NCI-H2196 treated with DMSO at 0.1 percent for 48 hours (cell line): ENCODE measurements around the gene DISC1.
"Not testable (repeated sequence)": the region's sequence is repeated elsewhere in the genome, so short reads cannot be mapped to it uniquely, and the experiment has no call there.

ENCODE experiments used
- DNase-seq: peaks from one replicate; lab custom pipeline; 2025; ENCODE audit not compliant: unreplicated experiment; lab: John Stamatoyannopoulos, UW

DISC1 gene

DNA sequence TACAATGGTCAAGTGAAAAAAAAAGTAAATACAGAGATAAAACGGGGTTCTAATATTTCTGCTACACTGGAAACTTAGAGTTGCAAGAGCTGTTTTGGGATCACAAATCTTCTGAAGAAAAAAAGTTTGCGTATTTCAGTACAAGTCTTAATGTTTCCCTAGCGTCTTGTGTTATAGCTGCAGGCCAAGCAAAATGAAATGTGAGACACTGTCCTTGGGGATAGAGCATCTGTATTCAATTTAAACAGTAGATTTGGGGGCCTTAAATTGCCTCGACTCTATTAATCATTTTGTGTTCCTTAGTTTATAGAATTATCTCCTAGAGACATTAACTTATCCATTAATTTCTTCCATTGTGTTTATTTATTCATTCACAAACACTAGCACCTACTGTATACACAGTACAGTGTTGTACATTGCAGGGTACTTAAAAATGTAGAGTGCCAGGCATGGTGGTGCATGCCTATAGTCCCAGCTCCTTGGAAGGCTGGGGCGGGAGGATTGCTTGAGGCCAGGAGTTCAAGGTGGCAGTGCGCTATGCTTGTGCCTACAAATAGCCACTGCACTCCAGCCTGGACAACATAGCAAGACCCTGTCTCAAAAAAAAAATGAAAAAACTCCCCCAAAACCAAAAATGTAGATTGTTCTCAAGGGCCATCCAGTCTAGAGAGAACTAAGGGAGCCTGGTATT, 7.9 kb downstream of the DISC1 start:
- no peak for DNase-seq

DNA sequence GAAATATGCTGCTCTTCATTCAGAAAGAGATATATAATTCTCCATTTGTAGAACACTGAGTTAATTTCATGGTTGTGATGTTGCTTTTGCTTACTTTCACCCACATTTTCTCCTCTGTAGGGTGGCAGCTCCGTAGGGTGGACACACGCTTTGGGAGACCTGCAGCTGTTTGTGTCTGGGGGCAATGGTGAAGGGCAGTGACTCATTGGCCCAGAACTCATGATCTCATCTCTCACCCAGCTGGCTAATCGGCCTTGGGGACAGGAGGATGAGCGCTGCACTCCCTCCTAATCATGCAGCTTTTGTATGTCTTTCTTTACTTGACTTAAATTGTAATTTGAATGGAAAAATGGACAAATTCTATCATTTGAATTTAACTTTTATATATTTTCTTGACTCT, 9.6 kb downstream of the DISC1 start:
- no peak for DNase-seq

DNA sequence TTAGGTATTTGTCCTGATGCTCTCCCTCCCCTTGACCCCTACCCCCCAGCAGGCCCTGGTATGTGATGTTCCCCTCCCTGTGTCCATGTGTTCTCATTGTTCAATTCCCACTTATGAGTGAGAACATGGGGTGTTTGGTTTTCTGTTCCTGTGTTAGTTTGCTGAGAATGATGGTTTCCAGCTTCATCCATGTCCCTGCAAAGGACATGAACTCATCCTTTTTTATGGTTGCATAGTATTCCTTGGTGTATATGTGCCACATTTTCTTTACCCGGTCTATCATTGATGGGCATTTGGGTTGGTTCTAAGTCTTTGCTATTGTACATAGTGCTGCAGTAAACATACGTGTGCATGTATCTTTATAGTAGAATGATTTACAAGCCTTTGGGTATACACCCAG, 10.3 kb downstream of the DISC1 start:
- DNase-seq = not testable (repeated sequence)

DNA sequence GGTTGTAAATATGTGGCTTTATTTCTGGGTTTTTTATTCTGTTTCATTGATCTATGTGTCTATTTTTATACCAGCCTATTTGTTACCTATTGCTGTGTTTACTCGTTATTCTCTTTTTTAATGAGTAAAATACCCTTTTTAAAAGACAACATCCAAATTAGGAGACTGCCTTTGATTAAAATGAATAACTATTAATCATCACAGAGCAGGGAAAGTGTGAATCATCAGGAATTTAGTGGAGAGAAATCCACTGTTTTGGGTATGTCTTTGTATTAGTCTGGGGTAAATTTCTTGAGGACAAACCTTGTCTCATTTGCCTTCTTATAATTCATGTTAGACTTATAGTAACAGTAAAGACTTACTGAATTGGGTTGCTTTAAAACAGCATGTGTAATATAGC, 12.1 kb downstream of the DISC1 start:
- no peak for DNase-seq

DNA sequence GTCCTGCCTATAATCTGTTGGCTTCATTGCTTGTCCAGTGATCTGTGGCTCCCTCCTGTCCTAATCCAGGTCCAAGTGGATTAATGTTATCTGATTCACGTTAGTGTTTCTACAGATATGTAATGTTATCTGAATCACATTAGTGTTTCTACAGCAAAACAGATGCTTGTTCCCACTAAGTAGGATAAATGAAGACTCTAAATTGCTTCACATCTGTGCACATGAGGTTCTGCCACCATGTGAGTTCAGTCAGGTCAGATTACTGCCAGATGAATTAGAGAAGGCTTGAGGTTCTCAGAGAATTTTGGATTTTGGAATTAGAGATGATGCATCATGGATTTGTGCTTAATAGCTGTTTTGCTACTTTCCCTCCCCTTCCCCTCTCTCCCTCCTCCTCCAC, 13.2 kb downstream of the DISC1 start:
- DNase-seq = no peak

DNA sequence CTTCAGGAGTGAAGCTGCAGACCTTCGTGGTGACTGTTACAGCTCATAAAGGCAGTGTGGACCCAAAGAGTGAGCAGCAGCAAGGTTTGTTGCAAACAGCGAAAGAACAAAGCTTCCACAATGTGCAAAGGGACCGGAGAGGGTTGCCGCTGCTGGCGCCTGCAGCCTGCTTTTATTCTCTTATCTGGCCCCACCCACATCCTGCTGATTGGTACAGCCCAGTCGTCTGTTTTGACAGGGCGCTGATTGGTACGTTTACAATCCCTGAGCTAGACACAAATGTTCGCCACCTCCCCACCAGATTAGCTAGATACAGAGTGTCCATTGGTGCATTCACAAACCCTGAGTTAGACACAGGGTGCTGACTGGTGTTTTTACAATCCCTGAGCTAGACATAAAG, 14.9 kb downstream of the DISC1 start:
- DNase-seq = not testable (repeated sequence)

DNA sequence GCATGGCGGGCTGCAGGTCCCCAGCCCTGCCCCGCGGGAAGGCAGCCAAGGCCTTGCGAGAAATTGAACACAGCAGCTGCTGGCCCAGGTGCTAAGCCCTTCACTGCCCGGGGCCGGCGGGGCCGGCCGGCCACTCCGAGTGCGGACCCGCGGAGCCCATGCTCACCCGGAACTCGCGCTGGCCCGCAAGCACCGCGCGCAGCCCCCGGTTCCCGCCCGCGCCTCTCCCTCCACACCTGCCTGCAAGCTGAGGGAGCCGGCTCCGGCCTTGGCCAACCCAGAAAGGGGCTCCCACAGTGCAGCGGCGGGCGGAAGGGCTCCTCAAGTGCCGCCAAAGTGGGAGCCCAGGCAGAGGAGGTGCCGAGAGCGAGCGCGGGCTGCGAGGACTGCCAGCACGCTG, 15.5 kb downstream of the DISC1 start:
- not testable (repeated sequence) for DNase-seq

DNA sequence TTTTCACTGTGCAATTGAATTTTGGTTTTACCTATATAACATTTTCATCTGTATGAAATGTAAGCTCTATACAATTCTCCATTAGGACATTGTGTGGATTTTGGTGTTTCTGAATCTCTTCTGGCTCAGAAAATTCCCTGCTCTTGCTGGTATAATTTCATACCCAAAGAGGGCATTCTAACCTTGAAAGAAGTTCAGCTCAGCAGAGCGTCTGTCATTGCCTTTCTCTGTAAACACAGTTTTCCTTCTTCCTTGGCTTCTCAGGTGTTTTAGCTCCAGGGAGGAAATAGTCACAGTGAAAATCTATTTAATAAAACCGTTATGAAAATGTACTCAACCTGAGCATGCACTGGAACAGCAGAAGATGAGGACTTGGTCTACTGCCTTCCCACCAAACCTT, 16.0 kb downstream of the DISC1 start:
- DNase-seq = no peak

DNA sequence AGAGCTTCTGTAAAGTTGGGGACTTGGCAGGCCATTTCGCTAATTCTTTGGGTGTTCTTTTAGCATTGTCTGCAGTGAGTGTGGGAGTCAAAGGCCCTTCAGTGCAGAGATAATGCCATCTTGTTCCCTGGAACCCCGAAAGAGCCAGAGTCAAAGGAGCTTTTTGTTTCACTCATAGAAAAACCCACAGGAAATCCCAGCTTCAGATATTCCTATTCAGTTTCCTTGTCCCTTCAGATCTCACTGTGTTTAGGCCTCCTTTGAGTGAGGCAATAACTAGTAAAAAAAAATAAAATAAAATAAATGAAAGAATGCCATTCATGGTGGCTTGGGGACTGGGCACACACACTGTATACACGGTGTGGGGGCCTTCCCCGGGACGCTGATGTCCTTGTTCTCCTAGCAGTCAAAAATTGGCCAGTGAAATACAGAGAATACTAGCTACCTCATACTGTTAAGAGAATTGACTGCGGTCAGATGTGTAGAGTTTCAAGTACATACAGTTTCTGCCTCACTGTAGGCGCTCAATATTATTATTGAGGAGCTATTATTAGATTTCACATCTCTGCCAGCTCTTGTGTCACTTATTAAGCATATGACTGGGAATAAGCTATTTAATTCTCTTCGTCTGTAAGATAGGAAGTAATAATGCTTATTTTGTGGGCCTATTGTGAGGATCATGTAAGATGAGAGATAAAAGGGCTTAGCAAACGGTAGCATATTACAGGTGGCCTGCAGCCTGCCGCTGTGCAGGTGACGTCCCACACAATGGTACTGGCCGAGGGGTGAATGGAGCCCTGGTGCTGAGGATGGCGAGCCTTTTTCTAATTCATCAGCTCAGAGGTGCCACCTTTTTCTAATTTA, 16.7 kb downstream of the DISC1 start:
- no peak for DNase-seq

DNA sequence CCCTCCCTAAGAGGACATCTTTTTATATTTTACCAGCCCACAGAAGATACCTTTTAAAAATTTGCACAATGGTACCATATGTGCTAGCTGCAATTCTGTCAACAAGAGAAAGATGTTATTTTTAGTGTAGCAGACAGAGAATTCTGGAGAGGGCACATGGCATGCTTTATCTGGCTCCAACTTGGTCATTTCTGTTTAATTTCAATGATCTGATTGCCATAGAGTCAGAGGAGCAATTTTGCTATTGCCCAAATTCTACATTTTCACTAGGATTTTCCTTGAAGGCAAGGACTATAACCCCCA, 17.3 kb downstream of the DISC1 start:
- no peak for DNase-seq

DNA sequence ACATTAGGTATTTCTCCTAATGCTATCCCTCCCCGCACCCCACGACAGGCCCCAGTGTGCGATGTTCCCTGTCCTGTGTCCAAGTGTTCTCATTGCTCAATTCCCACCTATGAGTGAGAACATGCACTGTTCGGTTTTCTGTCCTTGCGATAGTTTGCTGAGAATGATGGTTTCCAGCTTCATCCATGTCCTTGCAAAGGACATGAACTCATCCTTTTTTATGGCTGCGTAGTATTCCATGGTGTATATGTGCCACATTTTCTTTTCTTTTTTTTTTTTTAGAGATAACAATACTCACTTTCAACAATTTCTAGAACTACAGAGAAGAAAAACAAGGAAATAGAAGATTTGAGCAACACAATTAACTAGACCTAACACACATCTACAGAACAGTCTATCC, 19.0 kb downstream of the DISC1 start:
- DNase-seq = not testable (repeated sequence)

DNA sequence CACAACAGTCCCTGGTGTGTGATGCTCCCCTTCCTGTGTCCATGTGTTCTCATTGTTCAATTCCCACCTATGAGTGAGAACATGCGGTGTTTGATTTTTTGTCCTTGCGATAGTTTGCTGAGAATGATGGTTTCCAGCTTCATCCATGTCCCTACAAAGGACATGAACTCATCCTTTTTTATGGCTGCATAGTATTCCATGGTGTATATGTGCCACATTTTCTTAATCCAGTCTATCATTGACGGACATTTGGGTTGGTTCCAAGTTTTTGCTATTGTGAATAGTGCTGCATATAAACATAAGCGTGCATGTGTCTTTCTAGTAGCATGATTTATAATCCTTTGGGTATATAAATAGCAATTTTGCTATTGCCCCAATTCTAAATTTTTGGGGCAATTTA, 19.6 kb downstream of the DISC1 start:
- not testable (repeated sequence) for DNase-seq

DNA sequence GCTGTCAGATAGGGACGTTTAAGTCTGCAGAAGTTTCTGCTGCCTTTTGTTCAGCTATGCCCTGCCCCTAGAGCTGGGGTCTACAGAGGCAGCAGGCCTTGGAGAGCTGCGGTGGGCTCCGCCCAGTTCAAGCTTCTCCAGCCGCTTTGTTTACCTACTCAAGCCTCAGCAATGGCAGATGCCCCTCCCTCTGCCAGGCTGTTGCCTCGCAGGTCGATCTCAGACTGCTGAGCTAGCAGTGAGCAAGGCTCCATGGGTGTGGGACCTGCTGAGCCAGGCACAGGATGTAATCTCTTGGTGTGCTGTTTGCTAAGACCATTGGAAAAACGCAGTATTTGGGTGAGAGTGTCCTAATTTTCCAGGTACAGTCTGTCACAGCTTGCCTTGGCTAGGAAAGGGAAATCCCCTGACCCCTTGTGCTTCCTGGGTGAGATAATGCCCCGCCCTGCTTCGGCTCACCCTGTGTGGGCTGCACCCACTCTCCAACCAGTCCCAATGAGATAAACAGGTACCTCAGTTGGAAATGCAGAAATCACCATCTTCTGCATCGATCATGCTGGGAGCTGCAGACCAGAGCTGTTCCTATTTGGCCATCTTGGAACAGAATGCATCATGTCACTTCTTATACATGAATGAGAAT, 25.2 kb downstream of the DISC1 start:
- DNase-seq = not testable (repeated sequence)

DNA sequence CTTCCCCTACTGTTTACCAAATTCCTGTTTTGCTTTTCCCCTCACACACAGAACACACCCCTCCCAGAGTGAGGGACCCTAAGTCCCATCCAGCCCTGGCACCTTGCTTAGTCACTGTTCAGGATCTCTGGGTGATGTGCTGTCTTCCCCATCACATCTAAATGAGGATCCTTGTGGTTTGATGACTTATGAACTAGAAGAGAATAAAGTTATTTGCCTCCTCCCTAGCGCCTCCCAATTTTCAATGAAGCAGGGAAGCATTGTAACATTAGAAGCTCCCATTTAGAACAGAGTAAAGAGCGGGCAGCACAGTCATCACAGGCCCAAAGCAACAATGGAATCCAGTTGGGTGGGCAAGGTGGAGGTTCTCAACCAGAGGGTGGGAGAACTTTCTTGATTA, 27.0 kb downstream of the DISC1 start:
- DNase-seq = no peak

DNA sequence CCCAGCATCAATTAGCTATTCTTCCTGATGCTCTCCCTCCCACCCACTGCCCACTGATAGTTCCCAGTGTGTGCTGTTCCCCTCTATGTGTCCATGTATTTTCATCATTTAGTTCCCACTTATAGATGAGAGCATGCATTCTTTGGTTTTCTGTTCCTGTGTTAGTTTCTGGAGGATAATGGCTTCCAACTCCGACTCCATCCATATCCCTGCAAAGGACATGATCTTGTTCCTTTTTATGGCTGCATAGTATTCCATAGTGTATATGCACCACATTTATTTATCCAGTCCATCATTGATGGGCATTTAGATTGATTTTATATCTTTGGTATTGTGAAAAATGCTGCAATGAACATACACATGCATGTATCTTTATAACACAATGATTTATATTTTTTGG, 30.2 kb downstream of the DISC1 start:
- no peak for DNase-seq

DNA sequence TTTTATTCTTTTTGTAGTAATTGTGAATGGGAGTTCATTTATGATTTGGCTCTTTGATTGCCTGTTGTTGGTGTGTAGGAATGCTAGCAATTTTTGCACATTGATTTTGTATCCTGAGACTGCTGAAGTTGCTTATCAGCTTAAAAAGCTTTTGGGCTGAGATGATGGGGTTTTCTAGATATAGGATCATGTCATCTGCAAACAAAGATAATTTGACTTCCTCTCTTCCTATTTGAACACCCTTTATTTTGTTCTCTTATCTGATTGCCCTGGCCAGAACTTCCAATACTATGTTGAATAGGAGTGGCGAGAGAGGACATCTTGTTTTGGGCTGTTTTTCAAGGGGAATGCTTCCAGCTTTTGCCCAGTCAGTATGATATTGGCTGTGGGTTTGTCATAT, 31.6 kb downstream of the DISC1 start:
- not testable (repeated sequence) for DNase-seq

DNA sequence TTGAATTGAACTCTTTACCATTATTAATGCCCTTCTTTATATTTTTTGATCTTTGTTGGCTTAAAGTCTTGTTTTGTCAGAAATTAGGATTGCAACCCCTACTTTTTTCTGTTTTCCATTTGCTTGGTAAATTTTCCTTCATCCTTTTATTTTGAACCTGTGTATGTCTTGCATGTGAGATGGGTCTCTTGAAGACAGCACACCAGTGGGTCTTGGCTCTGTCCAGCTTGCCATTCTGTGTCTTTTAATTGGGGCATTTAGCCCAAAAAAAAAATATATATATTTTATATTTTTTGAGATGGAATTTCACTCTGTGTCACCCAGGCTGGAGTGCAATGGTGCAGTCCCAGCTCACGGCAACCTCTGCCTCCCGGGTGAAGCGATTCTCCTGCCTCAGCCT, 33.6 kb downstream of the DISC1 start:
- DNase-seq = no peak

DNA sequence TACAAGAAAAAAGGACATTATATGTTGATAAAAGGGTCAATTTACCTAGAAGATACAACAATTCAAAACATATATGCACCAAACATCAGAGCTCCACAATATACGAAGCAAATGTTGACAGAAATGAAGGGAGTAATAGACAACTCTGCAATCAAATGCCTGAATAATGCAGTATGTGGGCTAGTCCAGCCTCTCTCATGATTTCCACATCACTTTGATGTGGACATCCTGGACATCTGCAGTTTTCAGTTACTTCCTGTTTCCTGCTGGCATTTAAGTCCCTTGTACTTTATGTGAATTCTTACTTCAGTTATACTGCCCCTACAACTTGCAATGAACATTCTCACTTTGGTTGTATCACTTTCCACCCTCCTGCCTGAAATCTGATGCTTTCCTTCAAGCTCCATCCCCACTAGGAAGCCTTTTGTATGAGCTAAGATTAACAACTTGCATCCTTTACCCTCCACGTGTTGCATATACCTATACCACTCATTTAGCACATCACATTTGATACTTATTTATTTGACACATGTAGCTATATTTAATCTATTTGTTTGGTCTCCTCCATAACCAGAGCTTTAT, 36.7 kb downstream of the DISC1 start:
- DNase-seq = no peak

DNA sequence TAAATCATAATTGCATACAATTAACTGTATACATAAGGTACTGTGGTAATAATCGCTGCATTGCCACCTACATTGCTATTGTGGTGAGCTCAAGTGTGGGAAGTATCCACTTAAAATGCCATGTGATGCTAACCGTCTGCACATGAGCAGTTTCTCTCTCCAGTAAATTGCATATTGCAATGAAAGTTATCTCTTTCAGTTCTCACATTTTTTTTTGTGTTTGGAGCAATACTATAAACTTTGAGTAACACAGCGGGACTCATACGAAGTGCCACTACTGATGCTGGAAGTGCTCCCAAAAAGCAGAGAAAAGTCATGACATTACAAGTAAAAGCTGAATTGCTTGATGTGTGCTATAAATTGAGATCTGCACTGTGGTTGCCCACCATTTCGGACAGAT, 38.5 kb downstream of the DISC1 start:
- DNase-seq = no peak

DNA sequence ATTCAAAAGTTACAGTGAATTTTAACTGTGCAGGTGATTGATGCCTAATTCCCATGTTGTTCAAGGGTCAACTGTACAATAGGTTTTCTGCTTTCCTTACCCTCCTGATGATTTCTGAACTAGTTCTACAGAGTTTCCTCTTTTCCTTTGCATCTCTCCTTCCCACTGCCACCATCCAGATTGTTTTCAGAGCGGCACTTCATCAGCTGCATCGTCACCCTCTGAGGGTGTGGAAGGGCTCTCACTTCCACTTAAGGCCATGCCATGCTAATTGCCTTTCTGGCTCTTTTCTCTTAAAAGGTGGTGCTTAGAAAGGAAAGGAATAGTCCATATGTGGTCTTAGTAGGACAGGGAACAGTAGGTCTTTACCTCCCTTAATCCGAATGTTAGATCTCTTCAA, 39.1 kb downstream of the DISC1 start:
- DNase-seq = no peak

DNA sequence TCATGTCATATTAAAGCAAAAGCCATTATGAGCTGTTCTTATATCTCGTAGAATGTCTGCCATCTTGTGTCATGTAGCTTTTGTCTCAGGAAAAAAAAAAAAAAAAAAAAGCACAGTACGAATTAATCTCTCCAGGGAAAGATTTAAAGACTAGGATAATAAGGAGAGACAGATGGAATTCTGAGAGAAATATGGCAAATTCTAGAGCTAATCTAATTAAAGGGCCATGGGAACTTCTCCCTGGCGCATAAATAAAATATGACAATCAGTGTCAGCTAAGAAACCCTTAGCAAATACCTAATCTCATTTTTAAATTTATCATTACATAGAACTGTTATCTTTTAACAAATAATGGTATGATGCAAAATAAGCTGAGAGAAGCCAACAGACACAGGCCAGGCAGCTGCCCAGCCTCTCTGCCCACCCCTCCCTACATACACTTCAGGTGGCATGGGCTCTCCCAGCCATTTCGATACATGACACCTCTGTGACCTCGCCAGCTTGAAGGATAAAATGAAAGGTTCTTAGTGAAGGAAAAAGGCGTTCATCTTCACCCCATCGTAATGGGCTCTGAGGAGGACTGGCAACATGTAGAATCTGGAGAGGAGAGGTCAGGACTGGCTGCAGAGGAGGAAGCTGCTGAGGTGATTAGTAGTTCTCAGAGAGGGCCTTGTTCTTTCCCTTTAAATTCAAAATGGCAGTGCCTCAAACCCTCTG, 39.8 kb downstream of the DISC1 start:
- peak; percentile 31 for DNase-seq
